ENCODE data around the gene GRIK5.
"Not testable (repeated sequence)": the region's sequence is repeated elsewhere in the genome, so short reads cannot be mapped to it uniquely, and the experiment has no call there.

GRIK5 gene

GRCh38 chr19:42053037-42053935 is 16.7 kb downstream of the GRIK5 start:
- no peak for DNase-seq (ENCODE audit: low read depth in 2 of 3, low spot score in 2 of 3)

- no peak for DNase-seq (ENCODE audit: low read depth in 2 of 3, low spot score in 2 of 3)
Observed at GRCh38 chr19:42052241-42052863, 17.7 kb downstream of the GRIK5 start.

- peak in 1 of 3 experiments; percentile 16 for DNase-seq (ENCODE audit: low read depth in 2 of 3, low spot score in 2 of 3)
Observed at GRCh38 chr19:42051166-42052115, 18.6 kb downstream of the GRIK5 start.

GRCh38 chr19:42048992-42049391 is 21.0 kb downstream of the GRIK5 start:
- DNase-seq (ENCODE audit: low read depth in 2 of 3, low spot score in 2 of 3): no peak

GRCh38 chr19:42045575-42045974 is 24.4 kb downstream of the GRIK5 start:
- no peak for DNase-seq (ENCODE audit: low read depth in 2 of 3, low spot score in 2 of 3)

- DNase-seq (ENCODE audit: low read depth in 2 of 3, low spot score in 2 of 3): no peak
Observed at GRCh38 chr19:42042455-42043170, 27.4 kb downstream of the GRIK5 start.

GRCh38 chr19:42040491-42040890 is 29.5 kb downstream of the GRIK5 start:
- not testable (repeated sequence) for DNase-seq (ENCODE audit: low read depth in 2 of 3, low spot score in 2 of 3)

- no peak for DNase-seq (ENCODE audit: low read depth in 2 of 3, low spot score in 2 of 3)
Observed at GRCh38 chr19:42040031-42040430, 30.0 kb downstream of the GRIK5 start.

- no peak for DNase-seq (ENCODE audit: low read depth in 2 of 3, low spot score in 2 of 3)
Observed at GRCh38 chr19:42038666-42039065, 31.3 kb downstream of the GRIK5 start.

- DNase-seq (ENCODE audit: low read depth in 2 of 3, low spot score in 2 of 3): no peak
Observed at GRCh38 chr19:42037649-42038048, 32.4 kb downstream of the GRIK5 start.

- DNase-seq (ENCODE audit: low read depth in 2 of 3, low spot score in 2 of 3): peak in 1 of 3 experiments; percentile 49
Observed at GRCh38 chr19:42034640-42035391, 35.2 kb downstream of the GRIK5 start.

GRCh38 chr19:42033413-42033812 is 36.6 kb downstream of the GRIK5 start:
- no peak for DNase-seq (ENCODE audit: low read depth in 2 of 3, low spot score in 2 of 3)

- DNase-seq (ENCODE audit: low read depth in 2 of 3, low spot score in 2 of 3): no peak
Observed at GRCh38 chr19:42032431-42032830, 37.6 kb downstream of the GRIK5 start.

GRCh38 chr19:42030645-42031440 is 39.2 kb downstream of the GRIK5 start:
- DNase-seq (ENCODE audit: low read depth in 2 of 3, low spot score in 2 of 3): no peak

- peak in 2 of 3 experiments; percentile 21 to 36 for DNase-seq (ENCODE audit: low read depth in 2 of 3, low spot score in 2 of 3)
Observed at GRCh38 chr19:42028304-42029216, 41.4 kb downstream of the GRIK5 start.

GRCh38 chr19:42024622-42025111 is 45.3 kb downstream of the GRIK5 start:
- DNase-seq (ENCODE audit: low read depth in 2 of 3, low spot score in 2 of 3): no peak

GRCh38 chr19:42023943-42024260 is 46.1 kb downstream of the GRIK5 start:
- DNase-seq (ENCODE audit: low read depth in 2 of 3, low spot score in 2 of 3): no peak
